ENCODE data around the gene ZP1.
A peak's percentile ranks its signal among the peaks of the same experiment; 100 is the strongest.
"Not testable (repeated sequence)": the region's sequence is repeated elsewhere in the genome, so short reads cannot be mapped to it uniquely, and the experiment has no call there.

The ZP1 gene, protein sequence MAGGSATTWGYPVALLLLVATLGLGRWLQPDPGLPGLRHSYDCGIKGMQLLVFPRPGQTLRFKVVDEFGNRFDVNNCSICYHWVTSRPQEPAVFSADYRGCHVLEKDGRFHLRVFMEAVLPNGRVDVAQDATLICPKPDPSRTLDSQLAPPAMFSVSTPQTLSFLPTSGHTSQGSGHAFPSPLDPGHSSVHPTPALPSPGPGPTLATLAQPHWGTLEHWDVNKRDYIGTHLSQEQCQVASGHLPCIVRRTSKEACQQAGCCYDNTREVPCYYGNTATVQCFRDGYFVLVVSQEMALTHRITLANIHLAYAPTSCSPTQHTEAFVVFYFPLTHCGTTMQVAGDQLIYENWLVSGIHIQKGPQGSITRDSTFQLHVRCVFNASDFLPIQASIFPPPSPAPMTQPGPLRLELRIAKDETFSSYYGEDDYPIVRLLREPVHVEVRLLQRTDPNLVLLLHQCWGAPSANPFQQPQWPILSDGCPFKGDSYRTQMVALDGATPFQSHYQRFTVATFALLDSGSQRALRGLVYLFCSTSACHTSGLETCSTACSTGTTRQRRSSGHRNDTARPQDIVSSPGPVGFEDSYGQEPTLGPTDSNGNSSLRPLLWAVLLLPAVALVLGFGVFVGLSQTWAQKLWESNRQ

DNA sequence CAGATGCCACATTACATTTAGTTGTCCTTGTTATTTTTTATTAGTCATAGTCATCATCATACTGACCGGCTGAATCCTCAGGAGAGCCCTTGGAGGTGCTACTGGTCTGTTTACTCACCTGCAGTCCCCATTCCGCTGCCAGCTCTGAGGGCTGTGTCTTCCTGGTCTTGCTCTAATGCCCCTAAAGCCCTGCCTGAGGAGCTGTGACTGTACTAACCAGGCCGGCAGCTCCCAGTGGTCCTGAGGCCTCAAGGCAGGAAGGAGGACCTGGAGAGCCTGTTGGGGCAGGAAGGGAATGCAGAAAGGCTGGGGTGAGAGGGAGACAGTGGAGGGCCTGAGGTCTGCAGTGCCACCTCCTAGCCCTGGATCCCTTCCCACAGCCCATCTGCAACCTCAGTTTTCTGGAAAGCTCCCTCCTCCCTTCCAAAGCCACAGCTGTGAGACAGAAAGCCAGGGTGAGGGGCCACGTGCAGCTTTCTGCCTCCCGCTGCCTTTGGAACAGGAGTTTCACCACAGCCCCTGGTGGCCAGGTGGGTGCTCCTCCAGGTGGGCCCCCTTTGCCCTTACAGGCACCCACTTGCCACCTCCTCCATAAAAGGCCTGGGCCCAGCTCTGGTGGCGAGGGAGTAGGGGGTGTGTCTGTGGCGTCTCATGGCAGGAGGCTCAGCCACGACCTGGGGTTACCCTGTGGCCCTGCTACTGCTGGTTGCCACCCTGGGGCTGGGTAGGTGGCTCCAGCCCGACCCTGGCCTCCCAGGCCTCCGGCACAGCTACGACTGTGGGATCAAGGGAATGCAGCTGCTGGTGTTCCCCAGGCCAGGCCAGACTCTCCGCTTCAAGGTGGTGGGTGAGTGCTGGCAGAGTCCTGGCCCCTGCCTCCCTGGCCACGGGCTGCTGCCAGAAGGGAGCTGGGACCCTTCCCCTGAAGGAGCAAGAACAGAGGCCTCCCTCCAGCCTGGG is at the start of gene ZP1:
Gene ZP1 (plus strand): TSS at position 632 of the 960 bp plus-strand sequence. CDS start 20 bp downstream, at position 652.
- no peak for DNase-seq

DNA sequence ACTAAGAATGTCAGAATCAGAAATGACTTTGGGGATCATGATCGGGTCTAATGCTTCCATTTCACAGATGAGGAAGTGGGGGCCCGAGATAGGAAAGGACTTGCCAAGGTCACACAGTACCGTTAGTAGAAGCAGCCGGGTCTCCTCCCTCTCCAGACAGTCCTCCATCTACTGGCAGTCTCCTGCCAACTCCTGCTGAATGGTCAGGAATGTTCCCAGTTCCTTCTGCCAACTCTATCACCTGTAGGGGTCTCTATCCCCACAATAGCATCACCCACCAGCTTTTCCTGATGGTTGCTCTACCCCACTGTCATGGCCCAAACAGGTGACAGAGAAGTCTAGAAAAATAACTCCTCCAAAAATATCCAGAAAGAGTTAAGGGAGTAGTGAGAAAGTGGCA is 49.3 kb upstream of the ZP1 start:
- DNase-seq: no peak

DNA sequence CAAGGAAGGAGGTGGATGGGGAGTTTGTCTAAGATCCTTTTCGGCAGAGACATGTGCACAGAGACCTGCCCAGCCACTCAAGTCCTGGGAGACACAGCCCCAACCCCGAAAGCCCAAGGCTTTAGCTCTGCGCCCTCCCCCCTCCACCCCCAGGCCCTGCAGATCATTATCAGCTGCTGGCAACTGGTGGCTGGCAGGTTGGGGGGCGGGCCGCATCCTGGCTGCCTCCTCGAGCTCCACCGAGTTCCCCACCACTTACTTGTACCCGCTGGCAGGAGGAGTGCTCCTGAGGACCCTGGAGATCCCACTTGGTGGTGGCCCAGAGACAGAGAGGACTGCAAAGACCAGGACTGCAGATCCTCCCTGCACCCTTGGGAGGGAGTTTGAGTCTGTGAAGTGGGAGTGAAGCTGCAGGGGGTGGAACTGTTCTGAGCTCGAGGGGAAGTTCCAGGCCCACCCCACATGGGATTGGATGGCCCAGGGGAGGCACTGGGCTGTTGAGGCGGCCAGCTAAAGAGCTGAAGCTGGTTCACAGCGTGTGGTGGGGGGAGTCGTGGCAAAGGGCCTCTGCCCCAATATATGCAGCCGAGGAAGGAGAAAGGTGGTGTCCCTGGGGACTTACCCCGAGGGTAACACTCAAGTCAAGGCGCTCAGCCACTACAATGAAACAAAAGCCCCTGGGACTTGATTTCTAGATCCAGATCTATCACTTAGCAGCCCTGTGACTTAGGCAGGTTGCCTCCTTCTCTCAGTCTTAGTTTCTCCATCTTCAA is 45.3 kb upstream of the ZP1 start:
- no peak for DNase-seq

DNA sequence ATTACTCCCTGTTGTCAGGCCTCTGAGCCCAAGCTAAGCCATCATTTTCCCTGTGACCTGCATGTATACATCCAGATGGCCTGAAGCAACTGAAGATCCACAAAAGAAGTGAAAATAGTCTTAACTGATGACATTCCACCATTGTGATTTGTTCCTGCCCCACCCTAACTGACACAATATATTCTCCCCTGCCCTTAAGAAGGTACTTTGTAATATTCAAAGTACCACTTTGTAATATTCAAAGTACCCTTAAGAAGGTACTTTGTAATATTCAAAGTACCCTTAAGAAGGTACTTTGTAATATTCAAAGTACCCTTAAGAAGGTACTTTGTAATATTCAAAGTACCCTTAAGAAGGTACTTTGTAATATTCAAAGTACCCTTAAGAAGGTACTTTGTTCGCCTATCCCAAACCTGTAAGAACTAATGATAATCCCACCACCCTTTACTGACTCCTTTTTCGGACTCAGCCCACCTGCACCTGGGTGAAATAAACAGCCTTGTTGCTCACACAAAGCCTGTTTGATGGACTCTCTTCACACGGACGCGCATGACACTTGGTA is 43.5 kb upstream of the ZP1 start:
- DNase-seq: not testable (repeated sequence)

DNA sequence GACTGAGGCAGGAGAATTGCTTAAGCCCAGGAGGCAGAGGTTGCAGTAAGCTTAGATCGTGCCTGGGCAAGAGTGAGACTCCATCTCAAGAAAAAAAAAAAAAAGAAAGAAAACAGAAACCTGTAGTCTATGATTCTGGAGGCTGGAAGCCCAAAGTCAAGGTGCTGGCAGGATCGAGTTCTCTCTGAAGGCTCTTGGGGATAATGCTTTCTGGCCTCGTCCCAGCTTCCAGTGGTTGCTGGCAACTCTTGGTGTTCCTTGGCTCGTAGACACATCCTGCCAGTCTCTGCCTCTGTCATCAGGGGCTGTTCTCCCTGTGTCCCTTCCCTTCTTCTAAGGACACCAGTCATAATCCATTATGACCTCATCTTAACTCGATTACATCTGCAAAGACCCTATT is 42.2 kb upstream of the ZP1 start:
- no peak for DNase-seq

DNA sequence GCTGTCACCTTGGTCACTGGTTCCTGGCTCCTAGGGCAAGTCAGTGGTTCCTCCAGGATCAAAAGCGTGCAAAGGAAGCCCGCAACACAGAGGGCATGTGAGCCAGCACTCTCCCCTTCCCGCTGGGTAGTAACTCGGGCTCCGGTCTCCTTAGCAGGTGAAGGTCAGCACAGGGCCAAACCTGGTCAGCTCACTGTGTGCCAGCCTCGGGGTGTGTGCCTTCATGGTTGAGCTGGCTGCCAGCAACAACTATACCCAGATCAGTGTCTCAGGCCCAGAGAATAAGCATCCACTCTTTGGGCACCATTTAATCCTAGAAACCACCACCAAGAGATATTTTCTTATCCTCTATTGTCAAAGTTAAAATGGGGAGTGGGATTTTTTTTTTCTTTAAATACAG is 41.6 kb upstream of the ZP1 start:
- DNase-seq: no peak

DNA sequence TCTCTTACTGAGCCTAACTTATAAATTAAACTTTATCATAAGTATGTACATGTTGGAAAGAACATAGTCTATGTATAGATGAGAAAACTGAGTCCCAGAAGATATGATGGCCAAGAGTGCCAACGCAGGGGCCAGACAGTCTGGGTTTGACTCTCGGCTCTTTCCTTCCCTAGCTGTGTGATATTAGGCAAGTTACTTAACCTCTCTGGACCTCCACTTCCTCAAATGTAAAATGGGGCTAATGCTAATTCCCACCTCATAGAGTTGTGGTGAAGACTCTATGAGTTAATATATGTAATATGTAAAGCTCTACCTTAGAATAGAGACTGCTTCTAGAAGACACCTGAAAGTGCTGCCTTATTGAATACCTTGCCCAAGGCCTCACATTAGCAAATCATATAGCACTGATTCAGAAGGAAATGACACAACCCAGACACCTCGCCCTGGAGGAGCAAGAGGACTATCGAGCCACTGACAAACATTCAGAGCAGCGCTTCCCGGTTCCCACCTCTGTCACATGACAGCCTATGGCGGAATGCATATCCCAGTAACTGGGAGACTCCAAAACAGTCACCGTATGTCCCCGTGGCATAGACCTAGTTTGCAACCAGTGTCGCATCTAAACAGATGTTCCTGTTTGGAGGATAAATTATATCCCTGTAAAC is 36.7 kb upstream of the ZP1 start:
- no peak for DNase-seq

DNA sequence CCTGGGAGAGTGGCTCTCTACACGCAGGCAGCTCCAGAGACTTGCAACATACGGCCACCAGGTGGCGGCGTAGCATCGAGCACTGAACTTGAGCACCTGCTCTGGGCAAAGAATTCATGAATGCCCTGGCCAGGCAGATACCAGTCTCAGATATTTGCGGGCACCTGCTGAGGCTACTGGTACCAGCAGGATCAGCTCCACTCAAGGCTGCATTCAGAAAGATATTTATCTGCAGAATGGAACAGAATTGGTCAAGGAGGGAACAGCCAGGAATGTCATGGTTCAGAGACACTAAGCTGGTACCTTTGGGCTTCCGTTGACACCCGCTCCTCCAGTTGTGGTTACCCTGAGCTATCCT is 36.2 kb upstream of the ZP1 start:
- DNase-seq: peak; percentile 80

DNA sequence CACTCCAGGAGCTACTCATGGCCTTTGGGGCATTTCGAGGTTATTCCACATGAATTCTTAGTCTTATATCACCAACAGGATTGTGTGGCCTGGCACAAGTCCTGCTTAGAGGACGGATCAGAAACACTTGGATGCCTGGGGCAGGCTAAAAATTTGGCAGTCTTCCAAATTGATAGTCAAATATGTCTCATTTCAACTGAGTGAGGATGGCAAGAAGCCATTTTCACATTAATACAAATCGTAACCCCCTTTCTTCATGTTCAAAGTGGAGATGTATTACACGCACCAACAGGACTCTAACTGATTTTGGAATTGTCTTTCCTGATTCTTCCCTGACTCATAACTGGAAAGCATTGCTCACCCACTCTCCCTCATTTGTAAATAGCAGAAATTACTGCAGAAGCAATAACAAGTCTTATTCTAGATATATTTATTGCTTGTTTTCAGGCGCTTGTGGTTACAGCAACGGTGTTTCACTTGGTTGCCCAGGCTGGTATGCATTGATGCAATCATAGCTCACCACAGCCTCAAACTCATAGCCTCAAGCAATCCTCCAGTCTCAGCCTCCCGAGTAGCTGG is 35.8 kb upstream of the ZP1 start:
- DNase-seq: no peak

DNA sequence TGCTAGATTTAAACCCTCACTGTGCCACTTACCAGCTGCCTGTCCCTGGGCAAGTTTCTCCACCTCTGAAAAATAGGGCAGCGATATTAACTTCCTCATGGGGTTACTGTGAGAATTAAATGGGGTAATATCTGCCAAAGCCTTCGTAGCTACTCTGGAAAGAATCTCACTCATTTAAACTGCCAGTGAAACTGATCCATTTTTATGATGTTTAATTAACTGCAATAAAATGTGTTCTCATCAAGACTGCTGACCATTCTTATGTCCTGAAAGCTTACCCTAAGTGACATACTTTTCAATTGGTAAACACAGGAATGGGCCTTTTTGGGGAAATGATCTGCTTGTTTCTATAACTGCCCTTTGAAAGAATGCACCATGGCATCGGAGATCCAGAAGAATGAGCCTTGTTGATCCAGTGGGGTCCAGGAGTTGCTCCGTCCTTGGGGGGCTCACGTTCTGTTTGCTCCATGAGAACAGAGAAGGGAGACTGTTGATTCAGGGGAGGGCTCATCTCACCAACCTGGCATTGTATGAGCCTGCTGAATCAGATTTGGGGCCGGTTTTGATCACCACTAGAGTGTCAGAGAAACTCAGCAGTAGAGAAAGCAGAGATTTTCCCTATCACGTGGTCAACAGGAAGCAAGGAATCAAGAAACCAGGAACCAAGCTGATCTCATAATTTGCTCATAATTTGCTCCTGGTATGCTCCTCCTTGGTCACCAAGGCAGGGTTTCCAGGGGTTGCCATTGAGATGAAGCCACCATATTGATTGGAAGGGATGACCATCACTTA is 32.4 kb upstream of the ZP1 start:
- DNase-seq: no peak

DNA sequence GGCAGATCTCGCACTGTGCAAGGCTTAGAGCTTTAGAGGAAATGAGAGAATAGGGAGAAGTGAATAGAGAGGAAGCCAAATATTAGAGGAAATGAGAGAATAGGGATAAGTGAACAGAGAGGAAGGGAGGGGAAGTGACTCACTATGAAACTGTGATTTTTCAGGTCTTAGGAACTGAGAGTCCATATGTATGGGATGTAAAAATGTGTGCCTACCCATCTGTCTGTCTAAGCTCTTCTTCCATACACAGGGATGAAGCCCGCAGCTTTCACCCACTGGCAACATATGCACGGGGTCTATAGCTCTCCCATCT is 31.9 kb upstream of the ZP1 start:
- DNase-seq: no peak

DNA sequence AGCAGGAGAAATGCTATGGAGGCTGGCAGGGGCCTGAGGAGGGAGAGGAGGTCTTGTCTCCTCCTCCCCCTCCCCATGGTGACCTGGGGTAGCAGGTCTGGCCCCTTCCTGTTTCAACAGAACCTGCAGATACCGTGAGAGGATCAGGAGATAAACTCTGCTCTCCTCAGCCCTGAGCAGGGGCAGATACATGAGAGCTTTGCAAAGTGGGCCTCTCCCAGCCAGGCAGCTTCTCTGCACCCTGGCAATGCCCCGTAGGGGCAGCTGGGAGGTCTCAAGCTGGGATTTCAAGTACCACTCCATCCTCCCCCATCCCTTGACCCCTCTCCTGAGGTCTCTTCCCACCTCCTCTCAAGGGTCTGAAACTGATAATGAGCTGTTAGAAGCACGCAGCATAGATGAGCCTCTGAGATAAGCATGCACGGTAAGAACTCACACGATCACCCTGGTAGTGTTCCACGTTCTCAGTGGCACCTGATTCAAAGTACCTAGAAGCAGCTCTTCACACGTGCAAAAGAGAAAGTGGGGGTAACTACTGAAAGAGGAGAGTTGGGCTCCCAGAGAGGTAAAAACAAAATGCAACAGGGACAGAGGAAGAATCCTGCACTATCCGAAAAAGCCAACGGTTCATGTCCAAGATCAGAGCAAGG is 30.4 kb upstream of the ZP1 start:
- DNase-seq: no peak

DNA sequence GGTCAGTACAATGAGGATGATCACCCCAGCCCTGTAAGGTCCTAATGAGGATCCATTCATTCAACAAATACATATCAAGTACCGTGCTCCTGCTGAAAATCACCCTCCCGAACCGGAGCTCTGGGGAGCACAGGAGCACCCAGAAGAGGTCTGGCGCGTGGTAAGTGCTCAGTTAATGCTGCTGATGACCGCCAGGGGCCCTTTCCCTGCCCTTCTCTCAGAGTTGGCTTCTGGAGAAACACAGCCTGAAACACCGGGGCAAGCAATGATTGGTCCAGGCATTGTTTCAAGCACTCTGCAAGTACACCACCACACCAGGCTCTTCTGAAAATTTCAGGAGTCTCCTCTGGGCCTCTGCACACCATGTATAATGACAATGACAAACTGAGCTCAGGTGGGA is 29.2 kb upstream of the ZP1 start:
- DNase-seq: no peak

DNA sequence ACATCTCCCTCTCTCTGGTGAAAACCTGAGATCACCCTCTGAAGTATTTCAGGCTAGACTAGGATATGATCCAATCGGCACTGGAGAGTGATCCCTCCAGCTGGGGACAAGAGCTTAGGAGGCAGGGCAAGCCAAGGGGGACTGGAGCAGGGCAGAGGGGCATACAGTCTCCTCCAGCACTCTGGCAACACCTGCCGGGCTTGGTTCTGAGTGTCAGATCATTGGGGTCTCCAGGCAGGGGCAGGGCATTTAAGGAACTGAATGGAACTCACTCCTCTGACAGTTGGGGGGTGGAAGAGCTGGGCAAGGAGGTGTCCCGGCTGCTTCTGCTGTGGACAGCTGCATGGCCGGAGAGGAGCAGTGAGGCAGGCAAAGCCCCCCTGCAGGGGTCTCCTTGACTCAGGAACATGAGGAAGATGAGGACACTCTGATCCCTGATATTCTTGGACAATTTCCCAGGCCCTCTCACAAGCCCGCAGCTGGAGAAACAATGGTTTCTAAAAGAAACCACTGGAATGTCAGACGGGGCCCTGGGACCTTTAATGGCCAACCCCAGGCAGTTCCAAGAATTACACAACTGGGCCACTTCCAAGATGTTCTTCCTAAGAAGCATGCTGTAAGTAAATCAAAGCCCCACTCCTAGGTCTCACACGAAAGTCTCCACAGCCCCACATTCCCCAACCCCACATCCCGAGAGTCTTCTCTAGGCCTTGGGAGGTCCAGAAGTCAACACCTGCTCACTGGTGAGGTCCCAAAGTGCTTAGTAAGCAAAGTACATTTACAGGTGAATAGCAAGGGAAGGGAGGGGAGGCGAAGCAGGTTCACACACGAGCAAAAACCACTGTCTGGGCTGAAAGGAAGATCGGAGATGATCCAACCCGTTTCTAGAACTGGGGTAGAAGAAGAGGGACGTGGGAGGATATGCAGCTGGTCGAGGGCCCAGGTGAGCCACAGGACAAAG is 26.6 kb upstream of the ZP1 start:
- no peak for DNase-seq

DNA sequence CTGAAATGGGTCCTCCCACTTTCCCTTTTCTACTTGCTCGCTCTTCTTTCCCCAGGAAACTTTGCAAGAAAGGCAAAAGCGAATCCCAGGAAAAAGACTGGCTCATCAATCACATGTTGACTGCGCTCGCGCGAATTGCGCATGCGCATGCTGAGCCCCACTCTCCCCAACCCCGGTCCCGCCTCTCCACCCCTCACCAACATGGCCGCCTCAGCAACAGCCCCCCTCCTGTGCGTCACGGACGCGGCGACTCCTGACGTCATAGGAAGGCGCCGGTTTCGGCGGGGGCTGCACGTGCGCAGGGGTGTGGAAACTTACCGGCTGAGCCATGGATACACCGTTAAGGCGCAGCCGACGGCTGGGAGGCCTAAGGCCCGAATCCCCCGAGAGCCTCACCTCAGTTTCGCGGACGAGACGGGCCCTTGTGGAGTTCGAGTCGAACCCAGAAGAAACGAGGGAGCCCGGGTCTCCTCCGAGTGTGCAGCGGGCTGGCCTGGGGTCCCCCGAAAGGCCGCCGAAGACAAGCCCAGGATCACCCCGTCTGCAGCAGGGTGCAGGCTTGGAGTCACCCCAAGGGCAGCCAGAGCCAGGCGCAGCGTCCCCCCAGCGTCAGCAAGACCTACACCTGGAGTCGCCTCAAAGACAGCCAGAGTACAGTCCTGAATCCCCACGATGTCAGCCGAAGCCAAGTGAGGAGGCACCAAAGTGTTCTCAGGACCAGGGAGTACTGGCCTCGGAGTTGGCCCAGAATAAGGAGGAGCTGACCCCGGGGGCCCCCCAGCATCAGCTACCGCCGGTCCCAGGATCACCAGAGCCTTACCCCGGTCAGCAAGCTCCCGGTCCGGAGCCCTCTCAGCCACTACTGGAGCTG is 25.3 kb upstream of the ZP1 start, which contains the start of gene CCDC86:
Gene CCDC86 (plus strand): TSS at position 317 of the 871 bp plus-strand sequence. CDS start 12 bp downstream, at position 329.
- DNase-seq: peak; percentile 99

DNA sequence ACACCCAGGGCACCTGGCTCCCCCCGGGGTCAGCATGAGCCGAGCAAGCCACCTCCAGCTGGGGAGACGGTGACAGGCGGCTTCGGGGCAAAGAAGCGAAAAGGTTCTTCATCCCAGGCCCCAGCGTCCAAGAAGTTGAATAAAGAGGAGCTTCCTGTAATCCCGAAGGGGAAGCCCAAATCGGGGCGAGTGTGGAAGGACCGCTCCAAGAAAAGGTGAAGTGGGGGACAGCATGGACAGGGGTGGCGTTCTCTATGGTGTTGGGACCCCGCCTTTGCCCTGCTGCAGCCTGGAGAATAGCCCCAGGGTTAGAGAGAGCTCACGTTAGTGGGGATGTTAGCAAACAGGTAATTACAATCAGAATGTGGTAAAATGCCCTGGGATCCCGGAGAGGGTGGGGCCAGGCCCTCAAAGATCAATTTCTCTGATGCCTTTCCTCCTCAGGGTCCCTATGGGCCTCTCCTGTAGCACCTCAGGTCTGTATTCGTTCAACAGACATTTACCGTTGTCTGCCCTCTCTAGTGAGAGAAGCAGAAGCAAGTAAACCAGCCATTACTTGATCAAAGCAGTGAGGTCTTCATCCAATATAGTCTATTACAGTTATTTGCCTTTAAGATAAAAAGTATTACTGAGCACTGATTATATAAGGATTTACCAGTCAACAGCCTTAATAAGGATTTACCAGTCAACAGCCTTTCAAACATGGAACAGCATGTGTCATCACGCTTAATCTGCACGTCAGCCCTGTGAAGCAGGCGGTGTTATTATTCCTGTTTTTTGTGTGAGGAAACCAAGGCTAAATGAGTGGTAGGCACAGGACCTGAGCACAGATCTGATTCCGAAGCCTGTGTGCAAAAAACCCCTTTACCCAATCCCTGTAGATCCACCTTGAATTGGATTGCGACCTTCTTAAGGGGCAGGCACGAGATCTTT is 24.4 kb upstream of the ZP1 start:
- DNase-seq: no peak

Measured in activated CD4-positive, alpha-beta T cell treated with anti-CD3 and anti-CD28 coated beads, Interleukin-2, amount 50 U/mL, for 1 hour (primary cell).